Measurements from ENCODE around the gene PDCD2L. TPM values are rescaled to one million over a fixed set of nuclear protein-coding genes. Genes with fewer than 3 reads are reported as not detected.

PDCD2L gene
- total and polyA plus RNA-seq, 7 donors = 12.3 to 30.2 (median 20.0) TPM

GRCh38 chr19:34428549-34429285 is 24.5 kb downstream of the PDCD2L start:
- H3K36me3 ChIP-seq (ENCODE audit: insufficient read depth in 1 of 2, low read depth in 1 of 2) = peaks cover 2 to 45% of the 10 kb centered on the region in 2 donors
- intact Hi-C loops (cut with DNase I) = loop anchor here in 1 of 2 donors (5.0 kb wide), 1 partner anchor 61 kb away; the partner anchor contains the start of gene GPI
- H3K4me1 ChIP-seq = peaks cover 36% of the 10 kb centered on the region
- ATAC-seq = peak; percentile 82 to 92 (median 88)
- peak; percentile 52 to 86 for DNase-seq
- H3K9me3 ChIP-seq = no peaks in the 10 kb centered on the region
- 0 to 1% (median 1%) methylated on average over 54 to 68 of the region's 68 CpGs for WGBS, 3 donors
- H3K4me3 ChIP-seq = peak overlapping the region; percentile 97
- no peak for TF ChIP-seq CTCF (IDR thresholded peaks at IDR 0.05)
- peak overlapping the region; percentile 99 for H3K27ac ChIP-seq
- H3K27me3 ChIP-seq (ENCODE audit: insufficient read depth in 3 of 3, low read length in 2 of 3) = no peaks in the 10 kb centered on the region

GRCh38 chr19:34429553-34429952 is 25.4 kb downstream of the PDCD2L start:
- H3K36me3 ChIP-seq (ENCODE audit: insufficient read depth in 1 of 2, low read depth in 1 of 2) = peaks cover 2 to 45% of the 10 kb centered on the region in 2 donors
- DNase-seq = no peak
- no peaks in the 10 kb centered on the region for H3K27me3 ChIP-seq (ENCODE audit: insufficient read depth in 3 of 3, low read length in 2 of 3)
- 69 to 71% (median 70%) methylated on average over 9 of the region's 9 CpGs for WGBS, 3 donors
- no peak for ATAC-seq
- peaks cover 41% of the 10 kb centered on the region for H3K4me1 ChIP-seq
- intact Hi-C loops (cut with DNase I) = loop anchor here in 1 of 2 donors (5.0 kb wide), 1 partner anchor 62 kb away; the partner anchor contains the start of gene GPI
- no peaks in the 10 kb centered on the region for H3K9me3 ChIP-seq
- no peak for TF ChIP-seq CTCF (IDR thresholded peaks at IDR 0.05)
- peak overlapping the region; percentile 97 for H3K4me3 ChIP-seq
- H3K27ac ChIP-seq = peak overlapping the region; percentile 99

GRCh38 chr19:34430738-34431625 is 26.8 kb downstream of the PDCD2L start:
- H3K27ac ChIP-seq = peak overlapping the region; percentile 99
- ATAC-seq = no peak
- 35 to 44% (median 41%) methylated on average over 6 of the region's 6 CpGs for WGBS, 3 donors
- TF ChIP-seq CTCF (IDR thresholded peaks at IDR 0.05) = peak; percentile 54
- intact Hi-C loops (cut with DNase I) = no loop called here
- peaks cover 2 to 53% of the 10 kb centered on the region in 2 donors for H3K36me3 ChIP-seq (ENCODE audit: insufficient read depth in 1 of 2, low read depth in 1 of 2)
- H3K4me3 ChIP-seq = peak overlapping the region; percentile 97
- no peaks in the 10 kb centered on the region for H3K27me3 ChIP-seq (ENCODE audit: insufficient read depth in 3 of 3, low read length in 2 of 3)
- H3K4me1 ChIP-seq = peaks cover 41% of the 10 kb centered on the region
- H3K9me3 ChIP-seq = no peaks in the 10 kb centered on the region
- DNase-seq = no peak

- 48 to 61% (median 49%) methylated on average over 2 of the region's 2 CpGs for WGBS, 3 donors
- H3K27ac ChIP-seq = peak overlapping the region; percentile 53
- H3K36me3 ChIP-seq (ENCODE audit: insufficient read depth in 1 of 2, low read depth in 1 of 2) = peaks cover 0 to 55% of the 10 kb centered on the region in 2 donors
- H3K27me3 ChIP-seq (ENCODE audit: insufficient read depth in 3 of 3, low read length in 2 of 3) = no peaks in the 10 kb centered on the region
- no peaks in the 10 kb centered on the region for H3K9me3 ChIP-seq
- ATAC-seq = no peak
- DNase-seq = no peak
- no peak for TF ChIP-seq CTCF (IDR thresholded peaks at IDR 0.05)
- peak overlapping the region; percentile 97 for H3K4me3 ChIP-seq
- intact Hi-C loops (cut with DNase I) = no loop called here
- H3K4me1 ChIP-seq = peaks cover 41% of the 10 kb centered on the region
Observed at GRCh38 chr19:34431681-34432402, 27.6 kb downstream of the PDCD2L start.

Measured in psoas muscle (tissue), 8 donors.